Activated CD4-positive, alpha-beta T cell treated with anti-CD3 and anti-CD28 coated beads, Interleukin-2, amount 50 U/mL, for 48 hours (primary cell): ENCODE data around the gene ASPSCR1.
"Not testable (repeated sequence)": the region's sequence is repeated elsewhere in the genome, so short reads cannot be mapped to it uniquely, and the experiment has no call there.

Experiments
- DNase-seq, 2 experiments: peaks; one replicate each; pipeline ENCODE4 v3.0.0-alpha.2; 2020

Gene ASPSCR1

GRCh38 chr17:82029391-82029790 lies 52.0 kb downstream of the ASPSCR1 start:
- no peak for DNase-seq

- no peak for DNase-seq
These were observed 52.6 kb downstream of the ASPSCR1 start for GRCh38 chr17:82029990-82030469.

GRCh38 chr17:82030470-82031302 lies 53.3 kb downstream of the ASPSCR1 start:
- peak; percentile 86 to 88 for DNase-seq

- no peak for DNase-seq
These were observed 54.0 kb downstream of the ASPSCR1 start, which contains the start of gene RAC3 for GRCh38 chr17:82031303-82031884. Gene RAC3 (plus strand): TSS chr17:82031678. CDS start chr17:82031762, 84 bp downstream.

- peak; percentile 58 to 64 for DNase-seq
These were observed 54.6 kb downstream of the ASPSCR1 start for GRCh38 chr17:82031885-82032627.

GRCh38 chr17:82033359-82034085 lies 56.1 kb downstream of the ASPSCR1 start:
- DNase-seq: no peak

GRCh38 chr17:82034371-82035011 lies 57.1 kb downstream of the ASPSCR1 start:
- no peak for DNase-seq

- DNase-seq: no peak
These were observed 58.1 kb downstream of the ASPSCR1 start for GRCh38 chr17:82035488-82035887.

- DNase-seq: no peak
These were observed 58.7 kb downstream of the ASPSCR1 start for GRCh38 chr17:82035956-82036633.

- DNase-seq: no peak
These were observed 59.2 kb downstream of the ASPSCR1 start for GRCh38 chr17:82036634-82037091.

GRCh38 chr17:82037092-82037888 lies 59.9 kb downstream of the ASPSCR1 start, which contains the start of gene DCXR:
Gene DCXR (minus strand): TSS chr17:82037697. CDS start chr17:82037682, 15 bp downstream.
- DNase-seq: peak; percentile 97 to 98

GRCh38 chr17:82037889-82038195 lies 60.4 kb downstream of the ASPSCR1 start:
- no peak for DNase-seq

GRCh38 chr17:82038796-82039409 lies 61.5 kb downstream of the ASPSCR1 start:
- not testable (repeated sequence) for DNase-seq

- DNase-seq: no peak
These were observed 62.4 kb downstream of the ASPSCR1 start for GRCh38 chr17:82039695-82040299.

GRCh38 chr17:82041144-82041814 lies 63.9 kb downstream of the ASPSCR1 start:
- no peak for DNase-seq

GRCh38 chr17:82042649-82043048 lies 65.2 kb downstream of the ASPSCR1 start:
- no peak for DNase-seq

- DNase-seq: no peak
These were observed 66.1 kb downstream of the ASPSCR1 start for GRCh38 chr17:82043507-82043906.

GRCh38 chr17:82045936-82046484 lies 68.6 kb downstream of the ASPSCR1 start:
- no peak for DNase-seq

- no peak for DNase-seq
These were observed 69.5 kb downstream of the ASPSCR1 start for GRCh38 chr17:82046903-82047302.
